ENCODE measurements around the gene NEDD4L. TPM values are rescaled to one million over a fixed set of nuclear protein-coding genes. Genes with fewer than 3 reads are reported as not detected.

NEDD4L gene
- total RNA-seq, 1 donor from 2014 or later = 135 TPM

DNA sequence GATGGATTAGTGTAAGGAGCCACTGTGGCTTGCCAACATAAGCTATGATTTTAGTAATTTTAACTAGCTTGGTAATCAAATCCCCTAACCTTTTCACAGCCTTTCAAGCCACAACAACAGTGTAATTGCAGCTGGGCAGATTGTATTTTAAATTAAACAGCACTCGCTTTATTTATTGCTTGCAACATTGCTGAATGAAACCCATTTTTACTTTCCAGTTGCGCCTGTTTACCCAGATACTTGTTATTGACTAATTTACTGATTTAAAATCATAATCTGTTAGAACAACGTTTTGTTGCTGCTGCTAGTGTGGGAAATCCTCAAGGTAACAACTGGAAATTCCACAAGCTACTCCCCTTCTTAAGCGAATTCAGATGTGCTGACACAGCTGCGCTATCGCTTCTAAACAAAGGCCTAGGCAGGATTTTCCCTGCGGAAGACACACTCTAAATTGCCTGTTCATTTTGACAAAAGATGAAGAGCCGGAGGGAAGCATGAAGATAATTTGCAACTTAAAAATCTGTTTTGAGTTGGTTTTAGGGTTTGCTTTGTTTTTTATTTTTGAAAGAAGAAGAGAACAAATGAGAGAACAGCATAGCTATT lies 300.9 kb downstream of the NEDD4L start:
- TF ChIP-seq, protein P1, sequence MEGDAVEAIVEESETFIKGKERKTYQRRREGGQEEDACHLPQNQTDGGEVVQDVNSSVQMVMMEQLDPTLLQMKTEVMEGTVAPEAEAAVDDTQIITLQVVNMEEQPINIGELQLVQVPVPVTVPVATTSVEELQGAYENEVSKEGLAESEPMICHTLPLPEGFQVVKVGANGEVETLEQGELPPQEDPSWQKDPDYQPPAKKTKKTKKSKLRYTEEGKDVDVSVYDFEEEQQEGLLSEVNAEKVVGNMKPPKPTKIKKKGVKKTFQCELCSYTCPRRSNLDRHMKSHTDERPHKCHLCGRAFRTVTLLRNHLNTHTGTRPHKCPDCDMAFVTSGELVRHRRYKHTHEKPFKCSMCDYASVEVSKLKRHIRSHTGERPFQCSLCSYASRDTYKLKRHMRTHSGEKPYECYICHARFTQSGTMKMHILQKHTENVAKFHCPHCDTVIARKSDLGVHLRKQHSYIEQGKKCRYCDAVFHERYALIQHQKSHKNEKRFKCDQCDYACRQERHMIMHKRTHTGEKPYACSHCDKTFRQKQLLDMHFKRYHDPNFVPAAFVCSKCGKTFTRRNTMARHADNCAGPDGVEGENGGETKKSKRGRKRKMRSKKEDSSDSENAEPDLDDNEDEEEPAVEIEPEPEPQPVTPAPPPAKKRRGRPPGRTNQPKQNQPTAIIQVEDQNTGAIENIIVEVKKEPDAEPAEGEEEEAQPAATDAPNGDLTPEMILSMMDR (IDR thresholded peaks at IDR 0.05; ENCODE audit: unreplicated experiment) = no peak
- Mint-ChIP-seq H3K36me3 (peaks cover 38% of the 10 kb centered on the region), H3K4me1 (peaks cover 18% of the 10 kb centered on the region), H3K9me3 (no peaks in the 10 kb centered on the region), H3K27ac (peak overlapping the region; percentile 84), H3K27me3 (ENCODE audit: low read depth) (no peaks in the 10 kb centered on the region), H3K4me3 (no peak overlapping the region)
- no peak for DNase-seq (ENCODE audit: low spot score in 2 of 2, unreplicated experiment in 2 of 2)

DNA sequence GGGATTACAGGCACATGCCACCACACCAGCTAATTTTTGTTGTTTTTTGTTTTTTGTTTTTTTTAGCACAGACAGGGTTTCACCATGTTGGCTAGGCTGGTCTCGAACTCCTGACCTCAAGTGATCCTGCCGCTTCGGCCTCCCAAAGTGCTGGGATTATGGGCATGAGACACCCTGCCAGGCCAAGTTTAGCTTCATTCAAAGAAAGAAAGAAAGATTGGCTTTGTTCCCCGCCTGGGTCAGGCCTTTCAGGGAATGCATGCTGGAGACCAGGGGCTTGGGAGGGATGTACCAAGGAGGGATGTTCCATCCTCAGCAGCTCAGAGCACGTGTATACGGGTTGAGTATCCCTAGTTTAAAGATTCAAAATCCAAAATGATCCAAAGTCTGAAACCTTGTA lies 301.8 kb downstream of the NEDD4L start:
- peaks cover 42% of the 10 kb centered on the region for H3K36me3 Mint-ChIP-seq
- peaks cover 18% of the 10 kb centered on the region for H3K4me1 Mint-ChIP-seq
- DNase-seq (ENCODE audit: low spot score in 2 of 2, unreplicated experiment in 2 of 2) = no peak
- H3K27ac Mint-ChIP-seq = no peak overlapping the region
- no peaks in the 10 kb centered on the region for H3K9me3 Mint-ChIP-seq
- TF ChIP-seq, protein P1 (IDR thresholded peaks at IDR 0.05; ENCODE audit: unreplicated experiment) = no peak
- no peak overlapping the region for H3K4me3 Mint-ChIP-seq
- no peaks in the 10 kb centered on the region for H3K27me3 Mint-ChIP-seq (ENCODE audit: low read depth)

DNA sequence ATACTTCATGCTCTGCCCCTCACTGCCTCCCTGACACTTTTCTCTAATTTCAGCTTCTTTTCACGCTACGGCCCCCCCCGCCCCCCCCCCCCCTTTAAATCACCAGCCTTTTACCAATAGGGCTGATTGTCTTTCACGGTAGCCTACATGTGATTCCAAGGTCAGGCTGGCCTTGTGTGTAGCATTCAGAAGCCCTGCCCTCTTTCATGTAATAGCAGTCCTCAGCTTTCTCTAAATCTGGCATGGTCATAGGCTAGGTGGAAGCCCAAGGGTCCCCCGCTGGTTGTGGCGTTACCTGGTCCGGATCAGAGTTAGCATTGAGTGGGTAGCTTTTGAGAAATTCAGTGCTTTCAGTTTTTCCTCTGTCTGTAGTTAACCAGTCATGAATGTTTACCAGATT lies 303.1 kb downstream of the NEDD4L start:
- TF ChIP-seq, protein P1 (IDR thresholded peaks at IDR 0.05; ENCODE audit: unreplicated experiment) = no peak
- H3K36me3 Mint-ChIP-seq = peaks cover 41% of the 10 kb centered on the region
- no peaks in the 10 kb centered on the region for H3K9me3 Mint-ChIP-seq
- no peaks in the 10 kb centered on the region for H3K27me3 Mint-ChIP-seq (ENCODE audit: low read depth)
- H3K27ac Mint-ChIP-seq = no peak overlapping the region
- peaks cover 18% of the 10 kb centered on the region for H3K4me1 Mint-ChIP-seq
- no peak overlapping the region for H3K4me3 Mint-ChIP-seq
- no peak for DNase-seq (ENCODE audit: low spot score in 2 of 2, unreplicated experiment in 2 of 2)

DNA sequence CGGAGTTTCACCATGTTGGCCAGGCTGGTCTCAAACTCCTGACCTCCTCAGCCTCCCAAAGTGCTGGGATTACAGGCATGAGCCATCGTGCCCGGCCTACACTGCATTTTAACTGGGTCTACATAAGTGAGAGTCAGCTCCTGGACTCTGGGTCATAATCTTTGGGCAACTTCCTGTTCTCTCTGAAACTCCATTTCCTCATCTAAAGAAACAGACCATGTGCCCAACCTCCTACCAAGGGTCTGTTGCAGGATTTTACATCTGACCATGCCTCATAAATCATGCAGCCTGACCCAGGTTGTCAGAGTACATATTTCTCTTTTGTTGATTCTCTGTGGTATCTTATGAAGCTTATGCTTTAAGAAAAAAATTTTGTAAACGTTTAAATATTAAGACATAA lies 304.5 kb downstream of the NEDD4L start:
- Mint-ChIP-seq H3K4me1 (peaks cover 18% of the 10 kb centered on the region), H3K27ac (no peak overlapping the region), H3K9me3 (no peaks in the 10 kb centered on the region)

DNA sequence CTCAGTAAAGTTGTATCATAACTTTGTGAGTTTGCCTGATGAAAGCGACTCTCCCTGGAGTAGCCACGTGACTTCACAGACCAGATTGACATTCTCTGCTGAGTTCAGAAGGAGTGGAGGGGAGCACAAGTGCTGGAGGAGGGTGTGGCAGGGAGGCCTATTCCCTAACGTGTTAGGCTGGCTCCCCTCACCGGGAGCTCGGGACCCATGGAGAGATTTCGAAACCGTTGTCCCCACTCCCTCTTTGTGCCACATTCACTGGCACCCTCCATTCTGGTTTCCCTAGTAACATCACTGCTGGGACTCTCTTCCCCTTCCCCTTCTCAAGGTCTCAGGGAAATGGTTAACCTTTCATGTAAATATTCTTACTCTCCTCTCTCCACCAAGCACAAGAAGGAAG lies 304.9 kb downstream of the NEDD4L start:
- Mint-ChIP-seq H3K4me3 (no peak overlapping the region), H3K27ac (peak overlapping the region; percentile 68), H3K27me3 (ENCODE audit: low read depth) (no peaks in the 10 kb centered on the region), H3K9me3 (no peaks in the 10 kb centered on the region), H3K36me3 (peaks cover 39% of the 10 kb centered on the region), H3K4me1 (peaks cover 15% of the 10 kb centered on the region)
- no peak for DNase-seq (ENCODE audit: low spot score in 2 of 2, unreplicated experiment in 2 of 2)
- TF ChIP-seq, protein P1 (IDR thresholded peaks at IDR 0.05; ENCODE audit: unreplicated experiment) = no peak

More for the DNA sequence above, 304.5 kb downstream of the NEDD4L start:
- Mint-ChIP-seq H3K36me3 (peaks cover 39% of the 10 kb centered on the region), H3K4me3 (no peak overlapping the region), H3K27me3 (ENCODE audit: low read depth) (no peaks in the 10 kb centered on the region)
- no peak for DNase-seq (ENCODE audit: low spot score in 2 of 2, unreplicated experiment in 2 of 2)
- TF ChIP-seq, protein P1 (IDR thresholded peaks at IDR 0.05; ENCODE audit: unreplicated experiment) = no peak
